Adipose tissue (tissue), 3 donors: ENCODE measurements around the gene PLEKHG4B. TPM values are rescaled to one million over a fixed set of nuclear protein-coding genes. Genes with fewer than 3 reads are reported as not detected.
"Not testable (repeated sequence)": the region's sequence is repeated elsewhere in the genome, so short reads cannot be mapped to it uniquely, and the experiment has no call there.

Source experiments
- H3K27ac ChIP-seq: one replicate; pipeline ENCODE4 v1.5.1; 2013; ENCODE audit warnings: low read depth, low read length
- WGBS, 3 donors: extraction: QIAGEN DNeasy Blood & Tissue Kit; methylation state at CpG; one replicate each; pipeline ENCODE4 v1.1.7; 2013; 5-methylcytosine and 5-hydroxymethylcytosine counted together
- polyA plus RNA-seq, 3 donors: library from polyadenylated mRNA; stranded (reverse); fragments of 200-250 nt; gene quantifications; one replicate each; pipeline ENCODE4 v1.2.3, GENCODE V29; 2013
- donor health status: healthy with polysubstance abuse.
- donor health status: Bipolar disorder and iron deficiency.
- donor health status: healthy.

PLEKHG4B gene
- polyA plus RNA-seq, 3 donors: 0.04 to 0.45 (median 0.15) TPM

DNA sequence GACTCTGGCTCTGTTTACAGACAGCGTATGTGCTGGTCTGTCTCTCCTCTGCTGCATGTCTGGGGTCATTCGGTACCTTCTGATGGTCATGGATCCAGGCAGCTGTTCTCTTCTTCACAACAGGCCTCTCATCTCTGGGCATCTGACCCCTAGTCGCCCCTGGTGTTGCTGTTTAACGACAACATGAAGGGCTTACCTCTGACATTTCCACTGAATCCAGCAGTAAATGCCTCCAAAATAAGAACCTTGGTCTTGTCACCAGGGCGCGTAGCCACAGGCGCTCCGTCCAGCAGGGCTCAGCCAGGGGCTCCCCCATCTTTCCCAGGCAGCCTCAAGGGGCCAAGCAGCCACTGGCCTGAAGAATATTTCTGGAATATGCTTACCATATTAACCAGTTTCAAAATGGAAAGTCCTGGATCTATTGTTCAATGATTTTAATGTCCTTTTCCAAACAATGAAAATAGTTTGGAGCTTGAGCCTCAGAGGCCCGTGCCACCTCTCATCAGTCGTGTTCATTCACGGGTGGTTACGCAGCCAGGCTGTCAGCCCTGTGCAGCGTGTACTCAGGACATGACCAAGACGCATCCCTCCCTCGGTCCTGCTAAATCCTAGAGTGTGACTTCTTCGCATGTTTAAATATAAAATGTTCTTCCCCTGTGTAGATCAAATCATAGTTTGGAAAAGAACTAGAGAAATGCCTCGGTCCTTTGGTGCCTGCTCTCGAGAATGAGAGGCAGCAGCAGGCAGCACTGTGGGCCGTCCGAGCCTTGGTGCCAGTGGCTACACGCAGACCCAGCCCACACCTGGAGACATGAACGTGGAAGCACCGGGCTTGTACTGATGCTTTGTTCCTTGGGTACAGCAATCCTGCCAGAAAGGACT, 69.2 kb downstream of the PLEKHG4B start:
- H3K27ac ChIP-seq: no peak overlapping the region
- WGBS, 3 donors: 79 to 88% (median 86%) methylated on average over 23 of the region's 23 CpGs

DNA sequence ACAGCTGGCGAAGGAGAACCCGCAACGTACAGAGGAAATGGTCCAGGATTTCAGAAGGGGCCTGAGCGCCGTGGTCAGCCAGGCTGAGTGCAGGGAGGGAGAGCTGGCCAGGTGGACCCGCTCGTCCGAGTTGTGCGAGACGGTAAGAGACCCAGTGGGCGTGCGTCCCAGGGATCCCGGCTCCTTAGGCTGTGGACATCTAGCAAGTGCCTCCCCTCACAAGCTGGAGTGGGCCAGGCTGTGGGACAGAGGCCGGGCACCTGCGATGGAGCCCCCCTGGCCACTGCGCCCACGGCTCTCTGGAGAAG, 69.8 kb downstream of the PLEKHG4B start:
- 89 to 92% (median 92%) methylated on average over 17 of the region's 17 CpGs for WGBS, 3 donors
- H3K27ac ChIP-seq: no peak overlapping the region

DNA sequence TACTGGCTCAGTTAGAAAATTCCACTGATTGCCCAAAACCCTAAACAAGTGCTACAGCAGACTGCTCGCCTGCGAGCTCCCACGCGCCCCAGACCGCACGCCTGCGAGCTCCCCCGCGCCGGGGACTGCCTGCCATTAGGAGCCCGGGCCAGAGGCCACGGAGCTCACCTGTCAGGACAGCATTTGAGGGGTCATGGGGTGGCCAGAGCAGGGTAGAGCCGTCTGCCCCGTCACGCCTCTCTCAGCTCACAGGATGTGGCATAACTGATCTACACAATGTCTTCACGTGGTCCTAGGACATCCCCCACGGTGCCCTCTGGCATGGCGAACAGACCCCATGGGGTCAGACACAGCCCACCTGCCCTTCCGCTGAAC, 70.2 kb downstream of the PLEKHG4B start:
- H3K27ac ChIP-seq: no peak overlapping the region
- WGBS, 3 donors: 84 to 90% (median 87%) methylated on average over 18 to 19 of the region's 19 CpGs

DNA sequence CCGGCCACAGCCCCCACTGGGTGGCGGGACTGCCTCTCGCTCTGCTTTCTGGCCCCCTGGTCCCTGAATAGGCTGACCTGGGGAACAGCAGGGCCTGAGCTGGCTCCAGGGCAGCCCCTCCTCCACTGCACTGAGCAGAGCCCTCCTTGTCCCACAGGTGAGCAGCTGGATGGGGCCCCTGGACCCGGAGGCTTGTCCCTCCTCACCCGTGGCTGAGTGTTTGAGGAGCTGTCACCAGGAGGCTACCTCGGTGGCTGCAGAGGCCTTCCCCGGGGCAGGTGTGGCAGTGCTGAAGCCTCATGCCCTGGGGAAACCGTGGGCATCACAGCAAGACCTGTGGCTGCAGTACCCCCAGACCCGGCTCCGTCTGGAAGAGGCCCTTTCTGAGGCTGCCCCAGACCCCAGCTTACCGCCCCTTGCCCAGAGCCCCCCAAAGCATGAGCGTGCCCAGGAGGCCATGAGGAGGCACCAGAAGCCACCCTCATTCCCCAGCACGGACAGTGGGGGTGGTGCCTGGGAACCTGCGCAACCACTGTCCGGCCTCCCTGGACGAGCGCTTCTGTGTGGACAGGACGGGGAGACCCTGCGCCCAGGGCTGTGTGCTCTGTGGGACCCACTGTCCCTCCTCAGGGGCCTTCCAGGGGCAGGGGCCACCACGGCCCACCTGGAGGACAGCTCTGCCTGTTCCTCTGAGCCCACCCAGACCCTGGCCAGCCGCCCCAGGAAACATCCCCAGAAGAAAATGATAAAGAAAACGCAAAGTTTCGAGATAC, 70.8 kb downstream of the PLEKHG4B start:
- 88 to 94% (median 88%) methylated on average over 21 to 23 of the region's 23 CpGs for WGBS, 3 donors

DNA sequence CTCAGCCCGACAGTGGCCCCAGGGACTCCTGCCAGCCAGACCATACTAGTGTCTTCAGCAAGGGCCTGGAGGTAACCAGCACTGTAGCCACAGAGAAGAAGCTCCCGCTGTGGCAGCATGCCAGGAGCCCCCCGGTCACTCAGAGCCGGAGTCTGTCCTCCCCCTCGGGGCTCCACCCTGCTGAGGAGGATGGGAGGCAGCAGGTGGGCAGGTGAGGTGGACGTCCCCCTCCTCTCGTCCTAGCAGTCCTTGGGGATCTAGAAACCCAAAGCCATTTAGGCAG, 71.3 kb downstream of the PLEKHG4B start:
- H3K27ac ChIP-seq: no peak overlapping the region
- WGBS, 3 donors: 85 to 92% (median 86%) methylated on average over 7 of the region's 7 CpGs

More for the DNA sequence above, 70.8 kb downstream of the PLEKHG4B start:
- no peak overlapping the region for H3K27ac ChIP-seq

DNA sequence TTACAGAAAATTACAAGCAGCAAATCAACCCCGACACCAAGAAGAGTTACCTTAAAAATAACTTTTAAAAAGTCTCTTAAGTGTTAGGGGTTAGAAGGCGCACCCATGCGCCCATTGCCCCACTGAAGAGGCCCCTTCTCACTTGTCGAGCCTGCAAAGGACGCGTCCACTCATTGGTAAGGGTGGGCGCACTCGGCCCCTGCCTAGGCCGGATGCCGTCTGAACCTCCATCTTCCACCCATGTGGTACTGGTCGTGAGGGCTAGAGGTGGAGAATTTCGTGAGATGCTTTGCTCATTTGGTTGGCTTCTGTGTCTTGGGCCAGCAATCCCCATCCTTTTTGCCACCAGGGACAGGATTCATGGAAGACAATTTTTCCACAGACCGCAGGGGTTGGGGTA, 71.9 kb downstream of the PLEKHG4B start:
- WGBS, 3 donors: 80 to 97% (median 88%) methylated on average over 13 of the region's 13 CpGs

DNA sequence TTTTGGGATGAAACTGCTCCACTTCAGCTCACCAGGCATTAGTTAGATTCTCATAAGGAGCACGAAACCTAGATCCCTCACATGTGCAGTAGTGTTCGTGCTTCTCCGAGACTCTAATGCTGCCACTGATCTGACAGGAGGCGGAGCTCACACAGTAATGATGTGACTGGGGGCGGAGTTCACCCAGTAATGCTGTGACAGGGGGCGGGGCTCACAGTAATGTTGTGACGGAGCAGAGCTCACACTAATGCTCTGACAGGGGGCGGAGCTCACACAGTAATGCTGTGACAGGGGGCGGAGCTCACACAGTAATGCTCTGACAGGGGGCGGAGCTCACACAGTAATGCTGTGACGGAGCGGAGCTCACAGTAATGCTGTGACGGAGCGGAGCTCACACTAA, 72.3 kb downstream of the PLEKHG4B start:
- WGBS, 3 donors: 78 to 95% (median 84%) methylated on average over 9 to 14 of the region's 14 CpGs
- H3K27ac ChIP-seq: no peak overlapping the region

More for the DNA sequence above, 71.9 kb downstream of the PLEKHG4B start:
- no peak overlapping the region for H3K27ac ChIP-seq

DNA sequence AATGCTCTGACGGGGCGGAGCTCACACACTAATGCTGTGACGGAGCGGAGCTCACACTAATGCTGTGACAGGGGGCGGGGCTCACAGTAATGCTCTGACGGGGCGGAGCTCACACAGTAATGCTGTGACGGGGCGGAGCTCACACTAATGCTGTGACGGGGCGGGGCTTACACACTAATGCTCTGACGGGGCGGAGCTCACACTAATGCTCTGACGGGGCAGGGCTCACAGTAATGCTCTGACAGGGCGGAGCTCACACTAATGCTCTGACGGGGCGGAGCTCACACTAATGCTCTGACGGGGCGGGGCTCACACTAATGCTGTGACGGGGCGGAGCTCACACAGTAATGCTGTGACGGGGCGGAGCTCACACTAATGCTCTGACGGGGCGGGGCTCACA, 72.8 kb downstream of the PLEKHG4B start:
- 73 to 88% (median 87%) methylated on average over 17 to 25 of the region's 25 CpGs for WGBS, 3 donors

DNA sequence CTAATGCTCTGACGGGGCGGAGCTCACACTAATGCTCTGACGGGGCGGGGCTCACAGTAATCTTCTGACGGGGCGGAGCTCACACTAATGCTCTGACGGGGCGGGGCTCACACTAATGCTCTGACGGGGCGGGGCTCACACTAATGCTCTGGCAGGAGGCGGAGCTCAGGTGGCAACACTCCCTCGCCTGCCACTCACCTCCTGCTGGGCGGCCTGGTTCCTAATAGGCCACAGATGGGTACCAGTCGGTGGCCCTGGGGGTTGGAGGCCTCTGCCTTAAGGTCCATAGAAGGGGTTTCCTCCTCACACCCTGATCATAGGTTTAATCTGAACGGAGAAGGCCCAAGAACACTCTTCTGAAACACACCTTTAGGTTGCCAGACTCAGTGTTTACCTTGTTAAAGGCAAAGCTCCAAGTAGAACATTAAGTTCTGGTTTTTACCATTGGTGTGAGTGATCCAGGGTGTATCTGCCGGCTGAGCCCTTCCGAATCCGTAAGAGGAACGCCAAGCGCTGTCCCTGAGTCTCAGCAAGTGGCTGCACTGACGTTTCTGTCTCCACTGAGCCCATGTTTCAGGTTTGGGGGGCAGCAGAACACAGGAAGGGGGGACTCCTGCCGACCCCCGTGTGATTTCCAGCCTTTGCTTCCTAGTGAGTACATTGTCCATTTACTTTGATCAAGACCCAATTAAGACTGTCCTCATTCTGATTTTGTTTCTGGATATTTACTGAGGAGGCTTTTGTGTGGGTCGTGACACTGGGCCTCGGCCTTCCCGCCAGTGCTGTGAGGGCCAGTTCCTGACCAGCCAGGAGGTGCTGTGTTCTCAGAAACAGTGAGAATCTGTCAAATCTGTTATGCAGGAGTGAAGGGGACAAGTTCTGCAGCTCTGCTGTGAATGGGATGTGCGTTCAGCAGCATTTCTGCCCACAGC, 74.7 kb downstream of the PLEKHG4B start:
- 84 to 90% (median 88%) methylated on average over 20 to 26 of the region's 27 CpGs for WGBS, 3 donors
- H3K27ac ChIP-seq: no peak overlapping the region

More for the DNA sequence above, 72.8 kb downstream of the PLEKHG4B start:
- H3K27ac ChIP-seq: not testable (repeated sequence)

DNA sequence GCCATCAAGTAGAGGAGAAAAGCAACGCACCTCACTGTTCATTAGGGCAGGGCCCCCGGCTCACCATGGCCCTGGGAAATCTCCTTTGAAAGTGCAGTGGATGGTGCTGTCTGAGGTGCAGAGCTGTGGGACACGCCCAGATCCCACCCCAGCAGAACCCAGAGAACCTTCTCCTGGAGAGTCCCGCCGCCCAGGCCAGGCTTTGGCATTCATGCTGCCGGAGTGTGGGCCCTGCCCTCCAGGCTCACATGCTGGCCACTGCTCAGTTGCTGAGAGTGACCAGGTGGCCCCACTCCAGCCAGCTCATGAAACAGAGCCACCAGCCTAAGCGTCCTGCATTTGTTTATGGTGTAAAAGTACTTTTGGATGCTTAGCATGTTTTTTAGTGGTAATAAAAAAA, 75.5 kb downstream of the PLEKHG4B start:
- no peak overlapping the region for H3K27ac ChIP-seq
- WGBS, 3 donors: 93 to 95% (median 95%) methylated on average over 7 of the region's 7 CpGs

DNA sequence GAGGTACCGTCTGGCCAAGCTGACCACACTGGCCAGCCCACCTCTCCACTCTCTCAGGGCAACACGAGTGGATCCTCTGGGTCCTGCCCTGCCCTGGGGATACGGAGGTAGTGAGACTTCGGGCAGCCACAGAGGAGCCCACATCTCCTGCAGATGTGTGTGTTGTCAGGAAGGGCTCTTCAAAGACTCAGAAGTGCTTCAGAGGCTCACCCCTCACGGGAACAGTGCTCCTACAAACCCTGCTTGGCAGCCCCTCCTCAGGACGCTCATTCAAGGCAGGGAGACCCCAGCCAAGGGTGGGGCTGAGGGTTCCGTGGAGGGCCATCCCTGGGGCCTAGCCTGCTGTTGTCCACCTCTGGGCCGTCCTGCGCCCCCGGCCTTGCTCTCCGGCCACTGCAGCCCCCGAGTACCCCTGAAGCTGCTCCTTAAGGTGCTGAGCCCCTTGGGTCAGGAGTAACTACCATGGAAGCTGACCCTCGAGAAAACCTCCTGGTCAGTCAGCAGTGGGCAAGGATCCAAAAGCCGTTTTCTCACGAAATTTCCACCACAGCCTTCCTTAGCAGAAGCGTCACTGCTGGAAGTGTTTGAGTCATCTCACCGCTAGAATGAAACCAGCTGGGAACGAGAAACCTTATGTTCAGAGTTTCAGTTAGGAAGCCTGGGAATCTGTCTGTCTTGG, 76.2 kb downstream of the PLEKHG4B start:
- 64 to 67% (median 67%) methylated on average over 17 to 18 of the region's 18 CpGs for WGBS, 3 donors
- no peak overlapping the region for H3K27ac ChIP-seq

DNA sequence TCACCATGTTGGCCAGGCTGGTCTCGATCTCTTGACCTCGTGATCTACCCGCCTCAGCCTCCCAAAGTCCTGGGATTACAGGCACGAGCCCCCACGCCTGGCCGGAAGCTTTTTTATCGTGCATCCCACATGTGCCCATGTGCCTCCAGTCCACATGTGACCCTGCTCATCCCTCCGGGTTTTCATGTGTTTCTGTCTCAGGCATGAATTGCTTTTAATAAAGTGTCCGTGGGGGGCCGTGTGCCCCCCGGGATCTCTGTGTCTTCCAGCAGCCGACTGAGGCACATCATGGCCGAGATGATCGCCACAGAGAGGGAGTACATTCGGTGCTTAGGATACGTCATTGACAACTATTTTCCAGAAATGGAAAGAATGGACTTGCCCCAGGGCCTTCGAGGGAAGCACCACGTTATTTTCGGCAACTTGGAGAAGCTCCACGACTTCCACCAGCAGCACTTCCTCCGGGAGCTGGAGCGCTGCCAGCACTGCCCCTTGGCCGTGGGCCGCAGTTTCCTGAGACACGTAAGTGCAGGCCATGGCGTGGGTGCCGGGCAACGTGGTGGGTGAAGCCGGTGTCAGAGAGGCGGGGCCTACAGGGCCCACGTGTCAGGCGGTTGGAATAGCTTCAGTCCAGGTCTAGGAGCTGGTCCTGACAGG, 77.2 kb downstream of the PLEKHG4B start:
- WGBS, 3 donors: 58 to 73% (median 60%) methylated on average over 32 of the region's 32 CpGs
- no peak overlapping the region for H3K27ac ChIP-seq

DNA sequence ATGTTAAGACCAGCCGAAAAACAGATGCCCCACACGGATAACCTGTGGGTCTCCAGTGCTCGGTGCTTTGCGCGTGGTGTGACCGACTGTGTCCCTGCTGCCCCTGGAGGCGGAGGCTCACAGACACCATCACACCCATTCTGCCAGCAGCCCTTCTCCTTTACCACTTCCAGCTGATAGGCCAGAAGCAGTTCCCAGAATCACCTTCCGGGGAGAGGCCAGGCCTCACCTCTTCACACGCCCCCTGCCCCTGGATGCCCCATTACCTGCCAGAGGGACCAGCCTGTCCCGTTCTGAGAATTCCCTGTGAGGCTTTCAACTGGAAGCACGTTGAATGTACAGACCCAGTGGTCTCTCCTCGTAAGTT, 77.7 kb downstream of the PLEKHG4B start:
- H3K27ac ChIP-seq: no peak overlapping the region
- 65 to 84% (median 77%) methylated on average over 12 of the region's 12 CpGs for WGBS, 3 donors

DNA sequence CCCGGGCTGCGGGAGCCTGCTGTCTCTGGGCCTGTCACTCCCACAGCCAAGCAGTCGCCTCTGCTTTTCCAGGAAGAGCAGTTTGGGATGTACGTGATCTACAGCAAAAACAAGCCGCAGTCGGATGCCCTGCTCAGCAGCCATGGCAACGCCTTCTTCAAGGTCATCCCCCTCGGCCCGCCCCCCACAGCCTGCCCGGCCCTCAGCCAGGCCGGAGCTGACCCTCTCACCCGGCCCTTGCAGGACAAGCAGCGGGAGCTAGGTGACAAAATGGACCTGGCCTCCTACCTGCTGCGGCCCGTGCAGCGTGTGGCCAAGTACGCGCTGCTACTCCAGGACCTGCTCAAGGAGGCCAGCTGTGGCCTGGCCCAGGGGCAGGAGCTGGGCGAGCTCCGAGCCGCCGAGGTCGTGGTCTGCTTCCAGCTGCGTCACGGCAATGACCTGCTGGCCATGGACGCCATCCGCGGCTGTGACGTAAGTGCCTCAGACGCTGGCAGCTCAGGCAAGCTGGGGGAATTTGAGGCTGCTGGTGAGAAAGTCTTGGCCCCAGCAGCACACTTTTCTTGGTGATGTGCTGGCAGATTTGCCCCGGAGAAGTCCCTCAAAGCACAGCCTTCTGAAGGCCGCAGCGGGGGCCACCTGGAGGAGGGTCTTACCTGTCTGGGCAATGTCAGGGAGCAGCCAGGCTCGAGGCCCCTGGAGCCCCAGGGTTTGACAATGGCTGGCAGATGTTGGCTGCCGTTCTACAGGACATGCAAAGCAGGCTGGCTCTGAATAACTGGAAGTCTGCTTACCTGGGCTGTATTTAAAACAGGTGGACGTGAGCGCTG, 79.2 kb downstream of the PLEKHG4B start:
- H3K27ac ChIP-seq: no peak overlapping the region
- 74 to 80% (median 79%) methylated on average over 37 of the region's 37 CpGs for WGBS, 3 donors

DNA sequence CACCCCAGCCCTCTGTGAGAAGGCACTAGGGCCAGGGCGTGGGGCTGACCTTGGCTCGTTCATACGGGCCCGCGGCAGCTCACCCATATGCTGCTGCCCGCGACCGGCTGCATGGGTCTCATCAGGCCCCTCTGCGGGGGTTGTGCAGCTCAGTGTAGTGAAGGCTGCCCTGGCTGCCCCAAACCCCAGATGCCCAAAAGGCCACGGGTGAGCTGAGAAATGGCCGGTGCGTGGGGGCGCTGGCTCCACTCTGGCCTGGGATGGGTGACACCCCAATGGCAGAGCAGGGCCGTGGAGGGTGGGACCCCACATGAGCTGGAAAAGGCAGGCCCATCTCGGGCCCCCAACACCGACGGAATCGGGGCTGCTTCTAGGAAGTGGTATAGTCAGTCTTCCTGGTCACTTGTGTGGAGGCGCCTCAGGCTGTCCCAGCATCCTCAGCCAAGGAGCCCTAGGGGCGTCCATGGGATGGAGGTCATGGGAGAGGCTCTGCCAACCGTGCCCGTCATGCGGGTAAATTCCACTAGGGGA, 79.9 kb downstream of the PLEKHG4B start:
- 80 to 91% (median 89%) methylated on average over 23 of the region's 23 CpGs for WGBS, 3 donors
- no peak overlapping the region for H3K27ac ChIP-seq

DNA sequence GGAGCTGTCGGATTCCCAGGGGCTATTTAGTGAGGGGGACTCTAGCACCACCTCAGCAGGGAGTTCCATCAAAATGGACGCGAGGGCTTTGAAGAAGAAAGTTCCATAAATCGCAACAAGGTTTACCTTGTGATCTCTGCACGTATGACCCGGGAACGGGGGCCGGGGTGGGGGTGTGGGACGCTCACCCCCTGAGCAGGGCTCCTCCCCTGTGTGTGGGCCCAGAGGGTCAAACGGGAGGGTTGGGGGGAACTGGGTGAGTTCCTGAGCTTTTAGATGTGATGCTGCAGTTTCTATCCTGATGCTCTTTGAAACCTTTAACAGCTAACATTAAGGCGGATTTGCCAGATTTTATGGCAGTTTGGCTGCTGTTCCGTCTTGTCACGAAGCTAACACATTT, 80.5 kb downstream of the PLEKHG4B start:
- WGBS, 3 donors: 77 to 88% (median 83%) methylated on average over 13 of the region's 13 CpGs
- no peak overlapping the region for H3K27ac ChIP-seq

DNA sequence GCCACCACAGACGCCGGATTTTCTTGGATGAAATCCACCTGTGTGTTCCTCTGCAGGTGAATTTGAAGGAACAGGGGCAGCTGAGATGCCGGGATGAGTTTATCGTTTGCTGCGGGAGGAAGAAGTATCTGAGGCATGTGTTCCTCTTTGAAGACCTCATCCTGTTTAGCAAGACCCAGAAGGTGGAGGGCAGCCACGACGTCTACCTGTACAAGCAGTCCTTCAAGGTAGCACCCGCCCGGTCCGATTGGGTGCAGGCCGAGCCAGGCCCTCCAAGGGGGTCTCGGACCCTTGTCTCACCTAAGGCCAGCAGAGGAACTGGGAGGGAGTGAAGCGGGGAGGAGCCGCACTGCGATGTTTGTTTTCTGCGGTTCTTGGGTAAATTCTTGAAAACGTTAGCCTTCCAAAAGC, 80.9 kb downstream of the PLEKHG4B start:
- no peak overlapping the region for H3K27ac ChIP-seq
- WGBS, 3 donors: 72 to 79% (median 79%) methylated on average over 17 of the region's 17 CpGs
